Measurements from ENCODE around the gene TBC1D9B. TPM values are rescaled to one million over a fixed set of nuclear protein-coding genes. Genes with fewer than 3 reads are reported as not detected.

The TBC1D9B gene
- total RNA-seq, 4 donors from 2014 or later: 56.1 to 65.9 (median 62.7) TPM

GRCh38 chr5:179812997-179813607 lies 94.6 kb downstream of the TBC1D9B start:
- in situ Hi-C loops (cut with MboI; ENCODE audit: low sequenced_read_pairs in 4 of 4) (no loop called here), intact Hi-C loops (cut with DNase I; ENCODE audit: low total_unique reads) (no loop called here)
- H3K27ac ChIP-seq: peak overlapping the region in 1 of 4 donors; percentile 12
- H3K36me3 ChIP-seq: no peaks in the 10 kb centered on the region
- H3K4me3 ChIP-seq: no peak overlapping the region
- H3K9me3 ChIP-seq: no peaks in the 10 kb centered on the region
- DNase-seq (no peak), ATAC-seq (no peak)
- peaks cover 7 to 11% of the 10 kb centered on the region in 2 donors for H3K4me1 ChIP-seq
- TF ChIP-seq CTCF (IDR thresholded peaks at IDR 0.05 in 4 of 5, conservative IDR thresholded peaks at IDR 0.05 in 1 of 5) (no peak), POLR2A (IDR thresholded peaks at IDR 0.05) (no peak)
- H3K27me3 ChIP-seq: no peaks in the 10 kb centered on the region

- TF ChIP-seq CTCF (IDR thresholded peaks at IDR 0.05 in 4 of 5, conservative IDR thresholded peaks at IDR 0.05 in 1 of 5): no peak
- TF ChIP-seq POLR2A (IDR thresholded peaks at IDR 0.05): no peak
- Histone ChIP-seq H3K4me3 (no peak overlapping the region), H3K9me3 (no peaks in the 10 kb centered on the region), H3K36me3 (no peaks in the 10 kb centered on the region), H3K27me3 (no peaks in the 10 kb centered on the region), H3K27ac (no peak overlapping the region), H3K4me1 (peaks cover 5 to 9% of the 10 kb centered on the region in 2 donors)
- peak; percentile 1 to 21 for DNase-seq
- no peak for ATAC-seq
- intact Hi-C loops (cut with DNase I; ENCODE audit: low total_unique reads) (no loop called here), in situ Hi-C loops (cut with MboI; ENCODE audit: low sequenced_read_pairs in 4 of 4) (no loop called here)
Measured at GRCh38 chr5:179812135-179812825, 95.4 kb downstream of the TBC1D9B start.

Other genes starting within 250 kb of the TBC1D9B start
- gene CBY3, start 226.9 kb downstream of the TBC1D9B start, total RNA-seq: not detected
- 100 to 1,000 TPM; 141 to 306 (median 275) TPM for gene CANX, start 208.9 kb downstream of the TBC1D9B start, total RNA-seq
- gene MAML1, start 175.1 kb downstream of the TBC1D9B start, total RNA-seq: 10 to 100 TPM; 14.4 to 16.3 (median 15.1) TPM
- 10 to 100 TPM in 1 of 4 donors, 1 to 10 TPM in 3; 1.7 to 12.6 (median 5.6) TPM for gene LTC4S, start 113.9 kb downstream of the TBC1D9B start, total RNA-seq
- 10 to 100 TPM; 28.3 to 86.0 (median 61.4) TPM for gene MGAT4B, start 101.0 kb downstream of the TBC1D9B start, total RNA-seq
- 1,000 to 10,000 TPM; 1,080 to 1,340 (median 1,178) TPM for gene SQSTM1, start 87.0 kb downstream of the TBC1D9B start, total RNA-seq
- 10 to 100 TPM in 1 of 4 donors, 1 to 10 TPM in 3; 2.9 to 16.1 (median 8.3) TPM for gene MRNIP, start 49.1 kb downstream of the TBC1D9B start, total RNA-seq
- 10 to 100 TPM; 34.5 to 79.5 (median 55.6) TPM for gene RNF130, start 163.9 kb upstream of the TBC1D9B start, total RNA-seq

Data from gastrocnemius medialis (tissue), 4 donors.